CD4-positive, alpha-beta T cell treated with Interleukin-6 for 4 hours (primary cell): ENCODE data around the gene ZNF692.

Source experiments
- DNase-seq: peaks from one replicate; pipeline ENCODE4 v3.0.0-alpha.2; 2020; ENCODE audit warnings: mixed read lengths

The ZNF692 gene

DNA sequence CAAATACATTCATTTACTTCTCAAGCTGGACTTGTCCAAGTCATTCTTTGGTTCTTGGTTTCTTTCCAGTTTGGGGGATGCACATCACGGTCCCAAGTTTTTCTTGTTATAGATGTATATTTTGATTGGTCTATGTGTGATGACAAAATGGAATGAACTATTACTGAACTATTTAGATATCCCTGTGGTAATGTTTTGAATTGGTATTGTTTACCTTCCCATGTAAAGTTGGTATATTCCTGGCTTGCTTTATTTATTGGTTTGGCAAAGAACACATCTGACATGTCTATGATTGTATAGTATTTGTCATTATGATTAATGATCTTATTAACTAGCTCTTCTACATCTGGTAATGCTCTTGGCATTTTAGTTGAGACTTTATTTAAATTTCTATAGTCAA lies 22.4 kb upstream of the ZNF692 start:
- no peak for DNase-seq

GRCh38 chr1:248873993-248874533 lies 15.2 kb upstream of the ZNF692 start:
- peak; percentile 82 for DNase-seq

- peak; percentile 87 for DNase-seq
Measured at GRCh38 chr1:248873409-248873992, 14.6 kb upstream of the ZNF692 start.

DNA sequence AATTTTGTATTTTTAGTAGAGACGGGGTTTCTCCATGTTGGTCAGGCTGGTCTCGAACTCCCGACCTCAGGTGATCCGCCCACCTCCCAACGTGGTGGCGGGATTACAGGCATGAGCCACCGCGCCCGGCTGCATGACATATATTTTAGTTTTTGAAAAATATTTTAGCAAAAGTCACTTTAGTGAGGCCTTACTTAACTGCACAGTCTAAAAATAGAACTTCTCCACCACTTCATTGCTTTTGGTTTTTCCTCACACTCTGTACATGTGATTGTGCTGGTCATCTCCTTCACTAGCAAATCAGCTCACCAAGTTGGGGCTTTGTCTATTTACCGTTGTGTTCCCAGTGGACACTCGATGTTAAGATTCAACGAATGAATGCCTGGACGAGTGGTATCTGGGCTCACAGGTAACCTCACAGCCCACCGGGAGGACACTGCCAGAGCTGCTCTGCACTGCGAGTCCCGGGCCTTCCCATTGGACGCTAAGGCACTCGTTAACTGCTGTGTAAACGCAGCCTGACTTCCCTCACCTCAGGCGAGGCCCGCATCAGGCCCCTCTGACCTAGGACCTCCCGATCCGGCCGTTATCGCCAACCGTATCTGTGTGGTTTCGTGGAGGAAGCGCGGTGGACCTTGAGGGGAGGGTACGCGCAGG lies 14.0 kb upstream of the ZNF692 start:
- DNase-seq, result peak; percentile 49

- DNase-seq, result no peak
Measured at GRCh38 chr1:248871837-248872401, 13.0 kb upstream of the ZNF692 start.

GRCh38 chr1:248862998-248863881 lies 4.4 kb upstream of the ZNF692 start:
- peak; percentile 91 for DNase-seq

DNA sequence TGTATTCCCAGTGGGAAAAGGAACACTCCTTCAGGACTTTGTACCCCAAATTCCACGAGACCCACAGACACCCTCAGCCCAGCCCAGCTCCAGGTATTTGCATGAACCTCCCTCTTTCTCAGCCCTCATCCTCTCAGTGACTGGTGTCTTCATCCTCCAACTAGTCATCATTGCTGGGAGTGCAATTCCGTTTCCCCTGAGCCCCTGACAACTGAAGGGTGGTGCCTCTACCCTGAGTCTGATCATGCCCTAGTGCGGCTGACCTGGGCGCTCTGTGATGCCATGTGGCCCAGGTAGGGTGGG lies 3.8 kb upstream of the ZNF692 start:
- no peak for DNase-seq

GRCh38 chr1:248861616-248862015 lies 2.7 kb upstream of the ZNF692 start:
- DNase-seq, result no peak

DNA sequence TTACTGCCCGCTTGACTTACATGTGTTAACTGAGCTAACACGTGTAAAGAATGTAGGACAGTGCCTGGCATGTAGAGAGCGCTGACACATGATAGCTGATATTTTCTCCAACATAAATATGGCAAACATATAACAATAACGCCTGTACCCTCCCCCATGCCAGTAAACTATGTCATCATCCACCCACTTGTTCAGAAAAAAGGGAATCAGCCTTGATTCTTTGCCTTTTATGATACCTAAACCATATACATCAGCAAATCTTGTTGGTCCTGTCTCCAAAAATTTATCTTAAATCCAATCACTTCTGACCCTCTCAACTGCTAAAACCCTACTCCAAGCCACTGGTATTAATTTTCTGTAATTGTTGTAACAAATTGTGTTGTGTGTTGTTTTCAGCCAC lies 1.1 kb upstream of the ZNF692 start:
- no peak for DNase-seq

- peak; percentile 39 for DNase-seq
Measured at GRCh38 chr1:248858096-248858890, 592 bp downstream of the ZNF692 start.

GRCh38 chr1:248857749-248858095 lies 1.2 kb downstream of the ZNF692 start:
- no peak for DNase-seq

- no peak for DNase-seq
Measured at GRCh38 chr1:248857201-248857600, 1.7 kb downstream of the ZNF692 start.

- DNase-seq, result no peak
Measured at GRCh38 chr1:248856176-248856575, 2.7 kb downstream of the ZNF692 start.

GRCh38 chr1:248855580-248855979 lies 3.3 kb downstream of the ZNF692 start:
- DNase-seq, result no peak

DNA sequence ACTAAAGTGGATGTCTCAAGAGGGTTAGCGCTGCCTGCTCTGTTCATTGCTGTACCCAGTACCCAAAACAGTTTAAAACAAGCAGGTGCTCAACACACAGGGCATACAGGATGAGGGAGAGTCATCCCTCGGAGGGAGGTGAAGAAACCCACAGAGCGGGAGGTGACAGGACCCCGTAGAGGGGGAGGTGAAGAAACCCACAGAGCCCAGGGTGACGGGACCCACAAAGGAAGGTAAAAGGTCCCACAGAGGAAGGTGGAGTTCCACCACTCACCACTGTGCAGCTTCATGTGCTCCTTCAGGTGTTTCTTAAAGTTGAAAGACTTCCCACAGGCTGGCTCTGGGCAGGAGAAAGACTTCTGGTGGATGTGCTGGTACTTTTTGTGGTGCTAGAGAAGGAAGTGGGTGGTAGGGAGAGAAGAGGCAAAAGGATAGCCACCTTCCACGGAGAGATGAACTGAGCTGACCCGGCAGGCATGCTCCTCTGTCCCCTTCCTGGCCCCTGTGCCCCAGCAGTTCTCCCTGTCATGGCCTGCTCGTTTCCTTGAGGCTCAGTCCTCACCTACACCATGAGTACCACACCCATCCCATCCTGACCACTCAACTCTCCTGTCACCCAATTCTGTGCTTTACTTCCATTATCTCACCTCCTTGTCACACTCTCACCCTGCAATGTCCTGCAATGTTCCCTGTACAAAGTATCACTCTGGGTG lies 5.1 kb downstream of the ZNF692 start:
- DNase-seq, result peak; percentile 38

DNA sequence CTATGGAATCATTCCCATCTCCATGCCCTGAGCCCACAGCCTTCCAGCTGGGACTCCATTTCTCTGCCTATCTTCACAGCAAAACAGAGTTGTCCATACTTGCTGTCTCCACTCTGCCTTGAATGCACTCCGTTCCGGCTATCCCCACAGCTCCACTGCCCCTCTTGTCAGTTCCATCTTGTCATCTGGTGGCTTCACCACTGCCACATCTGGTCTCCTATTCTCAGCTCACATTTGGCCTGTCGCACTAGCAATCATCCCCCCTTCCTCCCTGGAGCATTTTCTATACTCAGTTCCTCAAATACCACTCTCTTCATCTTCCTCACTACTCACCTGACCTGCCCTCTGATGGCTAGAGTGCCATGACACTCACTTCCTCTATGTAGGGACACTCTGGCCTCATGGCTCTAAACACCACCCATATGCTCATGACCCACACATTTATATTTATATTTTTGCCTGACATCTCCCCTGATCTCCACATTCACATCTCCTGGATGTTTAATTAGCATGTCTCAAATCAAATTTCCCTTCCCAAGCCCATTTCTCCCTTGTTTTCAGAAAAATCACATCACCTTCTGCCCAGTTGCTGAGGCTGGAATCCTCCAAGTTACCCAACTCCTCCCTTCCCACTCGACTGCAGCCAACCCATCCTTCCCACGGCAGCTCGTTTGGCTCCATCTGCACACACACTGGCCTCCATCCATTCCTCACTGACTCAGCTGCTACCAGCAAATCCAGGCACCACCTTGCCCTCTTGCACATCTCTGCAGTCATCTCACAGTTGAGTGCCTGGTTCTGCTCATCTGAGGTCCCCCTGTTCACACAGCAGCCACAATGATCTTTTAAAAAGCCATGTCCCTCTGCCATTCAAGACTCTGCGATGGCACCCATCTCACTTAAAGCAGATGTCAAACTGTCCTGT lies 6.1 kb downstream of the ZNF692 start:
- DNase-seq, result no peak

DNA sequence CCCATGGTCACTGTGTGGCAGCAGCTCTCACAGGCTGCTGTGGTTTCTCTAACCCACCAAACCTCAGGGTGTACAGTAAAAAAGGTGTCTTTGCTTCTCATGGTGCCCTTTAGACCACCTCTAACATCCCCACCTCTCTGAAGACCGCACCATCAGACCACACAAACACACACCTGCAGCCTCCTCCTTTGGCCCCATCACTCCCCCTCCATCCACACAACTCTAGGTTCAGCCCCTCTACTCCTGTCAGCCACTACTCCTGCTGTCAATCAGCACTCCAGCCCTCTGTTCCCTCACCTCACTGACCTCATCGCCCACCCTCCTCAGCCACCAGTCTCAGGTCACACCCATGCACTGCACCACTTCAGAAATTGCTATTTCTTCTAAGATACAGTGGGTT lies 7.5 kb downstream of the ZNF692 start:
- DNase-seq, result no peak

DNA sequence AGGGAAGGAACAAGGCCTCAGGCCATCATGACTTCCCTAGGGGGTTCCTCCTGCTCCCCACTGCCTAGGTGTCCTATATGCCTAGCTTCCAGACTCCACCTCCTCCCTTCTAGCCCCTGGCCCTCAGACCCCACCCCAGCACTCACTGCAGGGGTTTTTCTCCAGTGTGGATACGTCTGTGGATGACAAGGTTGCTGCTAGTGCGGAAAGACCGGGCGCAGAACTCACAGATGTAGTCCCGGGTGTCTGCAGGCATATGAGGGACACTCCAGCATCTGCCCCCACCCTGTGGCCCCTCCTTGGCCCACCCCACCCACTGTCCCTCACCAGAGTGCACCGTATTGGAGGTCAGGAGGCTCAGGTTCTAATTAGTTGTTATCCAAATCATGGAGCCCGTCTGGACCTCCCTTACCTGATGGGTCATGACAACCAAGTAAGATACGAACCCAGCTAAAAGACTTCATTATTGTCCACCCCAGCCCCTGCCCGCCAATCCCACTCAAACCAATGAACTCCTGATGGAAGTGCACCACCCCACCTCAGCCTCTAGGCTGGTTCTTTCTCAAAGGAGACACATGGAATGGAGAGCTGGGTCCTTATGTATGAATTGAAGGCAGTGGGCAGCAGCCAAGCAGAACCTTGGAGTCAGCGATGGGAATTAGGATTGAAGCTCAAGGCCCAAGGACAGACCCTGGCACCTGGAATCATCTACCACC lies 8.2 kb downstream of the ZNF692 start:
- DNase-seq, result no peak

DNA sequence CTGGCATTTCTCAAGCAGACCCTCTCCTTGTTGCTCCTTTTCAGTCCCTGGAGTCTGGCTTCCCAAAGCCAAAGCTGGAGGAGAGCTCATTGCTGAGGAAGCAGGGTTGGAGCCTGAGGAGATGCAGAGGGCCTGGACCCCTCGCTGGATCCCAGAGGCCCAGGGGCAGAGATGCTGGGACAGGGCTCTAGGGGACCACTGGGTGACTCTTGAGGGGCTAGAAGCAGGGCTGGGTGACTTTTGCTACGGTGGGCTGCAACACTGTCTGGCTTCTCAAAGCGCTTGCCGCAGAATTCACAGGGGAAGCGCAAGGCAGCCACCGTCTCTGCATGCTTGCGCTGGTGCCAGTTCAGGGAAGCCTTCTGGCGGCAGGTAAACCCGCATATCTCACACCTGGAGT lies 8.8 kb downstream of the ZNF692 start:
- DNase-seq, result no peak

- no peak for DNase-seq
Measured at GRCh38 chr1:248849637-248850036, 9.2 kb downstream of the ZNF692 start.
